NB4 (cell line): ENCODE data around the gene PDZD2.

Experiments
- DNase-seq: peaks from one replicate; pipeline ENCODE4 v3.0.0; 2010; ENCODE audit warnings: low read depth
- H3K4me3 ChIP-seq: one replicate; pipeline ENCODE4 v1.5.1; 2011; ENCODE audit warnings: mild to moderate bottlenecking, low read depth, low read length, moderate library complexity
- MYC ChIP-seq: IDR thresholded peaks from 2 replicates; pipeline ENCODE4 v1.6.1; 2011; ENCODE audit warnings: low read depth, low read length
- POLR2A ChIP-seq: IDR thresholded peaks from 2 replicates; pipeline ENCODE4 v1.6.1; 2011; ENCODE audit warnings: mild to moderate bottlenecking; ENCODE audit not compliant: insufficient read length; ENCODE audit errors: extremely low read depth
- TF ChIP-seq, protein P1 (sequence below): IDR thresholded peaks from 2 replicates; pipeline ENCODE4 v1.6.1; 2011; ENCODE audit warnings: low read depth, low read length
- TF ChIP-seq, protein P2 (sequence below): IDR thresholded peaks from one replicate; pipeline ENCODE4 v1.5.1; 2012; ENCODE audit warnings: low read depth, low read length

PDZD2 gene

GRCh38 chr5:31909073-31909472 lies 270.1 kb downstream of the PDZD2 start:
- H3K4me3 ChIP-seq: no peak overlapping the region
- TF ChIP-seq, protein P1, sequence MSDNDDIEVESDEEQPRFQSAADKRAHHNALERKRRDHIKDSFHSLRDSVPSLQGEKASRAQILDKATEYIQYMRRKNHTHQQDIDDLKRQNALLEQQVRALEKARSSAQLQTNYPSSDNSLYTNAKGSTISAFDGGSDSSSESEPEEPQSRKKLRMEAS: no peak
- TF ChIP-seq, protein P2, sequence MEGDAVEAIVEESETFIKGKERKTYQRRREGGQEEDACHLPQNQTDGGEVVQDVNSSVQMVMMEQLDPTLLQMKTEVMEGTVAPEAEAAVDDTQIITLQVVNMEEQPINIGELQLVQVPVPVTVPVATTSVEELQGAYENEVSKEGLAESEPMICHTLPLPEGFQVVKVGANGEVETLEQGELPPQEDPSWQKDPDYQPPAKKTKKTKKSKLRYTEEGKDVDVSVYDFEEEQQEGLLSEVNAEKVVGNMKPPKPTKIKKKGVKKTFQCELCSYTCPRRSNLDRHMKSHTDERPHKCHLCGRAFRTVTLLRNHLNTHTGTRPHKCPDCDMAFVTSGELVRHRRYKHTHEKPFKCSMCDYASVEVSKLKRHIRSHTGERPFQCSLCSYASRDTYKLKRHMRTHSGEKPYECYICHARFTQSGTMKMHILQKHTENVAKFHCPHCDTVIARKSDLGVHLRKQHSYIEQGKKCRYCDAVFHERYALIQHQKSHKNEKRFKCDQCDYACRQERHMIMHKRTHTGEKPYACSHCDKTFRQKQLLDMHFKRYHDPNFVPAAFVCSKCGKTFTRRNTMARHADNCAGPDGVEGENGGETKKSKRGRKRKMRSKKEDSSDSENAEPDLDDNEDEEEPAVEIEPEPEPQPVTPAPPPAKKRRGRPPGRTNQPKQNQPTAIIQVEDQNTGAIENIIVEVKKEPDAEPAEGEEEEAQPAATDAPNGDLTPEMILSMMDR: no peak
- TF ChIP-seq POLR2A (no peak), MYC (no peak)
- DNase-seq: no peak

DNA sequence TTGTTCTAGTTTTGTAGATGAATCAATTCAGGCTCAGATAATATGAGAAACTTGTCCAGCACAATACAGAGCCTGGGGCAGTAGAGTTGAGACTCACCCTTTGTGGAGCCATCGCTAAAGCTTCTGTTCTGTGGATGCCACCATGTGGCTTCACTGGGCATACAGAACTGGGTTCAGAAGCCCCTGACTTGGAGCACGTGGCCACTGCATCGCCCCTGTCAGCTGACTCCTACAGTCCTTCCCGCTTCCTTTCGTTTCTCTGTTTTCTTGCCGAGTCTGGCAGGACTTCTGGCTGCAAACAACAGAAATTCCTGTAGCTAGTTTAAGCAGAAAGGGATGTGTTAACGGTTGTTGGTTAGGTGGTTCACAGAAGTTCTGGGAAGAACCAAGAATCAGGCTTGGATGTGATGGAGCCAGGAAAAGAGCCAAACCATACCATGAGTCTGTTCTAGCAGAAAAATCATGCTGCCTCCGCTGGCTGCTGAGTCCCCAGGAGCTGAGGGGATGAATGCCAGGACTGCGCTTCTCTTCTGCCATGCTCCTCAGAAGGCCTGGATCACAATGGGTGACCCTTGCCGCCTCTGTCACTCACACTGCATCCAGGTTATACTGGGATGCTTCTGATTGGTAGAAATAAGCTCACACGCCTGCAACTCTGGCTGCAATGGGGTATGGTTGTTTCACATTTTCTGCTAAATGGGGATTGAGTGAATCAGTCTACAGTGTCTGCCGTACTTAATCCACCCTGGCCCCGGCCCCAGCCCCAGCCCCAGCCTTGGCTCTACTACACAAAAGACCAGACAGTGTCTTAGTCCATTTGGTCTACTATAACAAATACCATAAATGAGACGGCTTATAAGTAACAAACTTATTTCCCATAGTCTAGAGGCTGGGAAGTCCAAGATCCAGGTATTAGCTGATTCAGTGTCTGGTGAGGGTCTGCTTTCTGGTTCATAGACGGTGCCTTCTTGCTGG lies 272.6 kb downstream of the PDZD2 start:
- no peak for DNase-seq
- H3K4me3 ChIP-seq: no peak overlapping the region
- TF ChIP-seq, protein P2: no peak
- no peak for TF ChIP-seq MYC
- no peak for TF ChIP-seq POLR2A
- TF ChIP-seq, protein P1: no peak

DNA sequence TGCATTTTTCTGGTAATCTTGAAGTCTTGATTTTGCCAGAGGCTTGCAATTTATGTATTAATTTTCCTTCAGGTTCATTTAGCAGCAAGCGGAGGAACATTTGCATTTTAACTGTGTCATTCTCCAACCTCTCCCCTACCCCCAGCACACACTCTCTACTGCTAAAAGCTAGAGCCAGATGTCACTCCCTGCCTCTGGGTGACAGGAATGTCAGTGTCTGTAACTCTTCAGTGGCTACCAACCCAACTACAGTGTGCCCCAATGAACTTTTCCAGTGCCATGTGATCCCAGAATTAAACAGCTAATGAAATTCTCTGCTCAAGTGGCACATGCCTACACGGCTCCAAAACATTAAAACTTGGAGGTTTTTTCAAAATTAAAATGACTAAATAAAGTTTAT lies 274.9 kb downstream of the PDZD2 start:
- TF ChIP-seq POLR2A: no peak
- TF ChIP-seq, protein P2: no peak
- no peak for TF ChIP-seq MYC
- TF ChIP-seq, protein P1: no peak
- no peak overlapping the region for H3K4me3 ChIP-seq
- no peak for DNase-seq

GRCh38 chr5:31916327-31916726 lies 277.4 kb downstream of the PDZD2 start:
- no peak for DNase-seq
- no peak overlapping the region for H3K4me3 ChIP-seq
- TF ChIP-seq POLR2A: no peak
- TF ChIP-seq MYC: no peak
- TF ChIP-seq, protein P2: no peak
- TF ChIP-seq, protein P1: no peak

DNA sequence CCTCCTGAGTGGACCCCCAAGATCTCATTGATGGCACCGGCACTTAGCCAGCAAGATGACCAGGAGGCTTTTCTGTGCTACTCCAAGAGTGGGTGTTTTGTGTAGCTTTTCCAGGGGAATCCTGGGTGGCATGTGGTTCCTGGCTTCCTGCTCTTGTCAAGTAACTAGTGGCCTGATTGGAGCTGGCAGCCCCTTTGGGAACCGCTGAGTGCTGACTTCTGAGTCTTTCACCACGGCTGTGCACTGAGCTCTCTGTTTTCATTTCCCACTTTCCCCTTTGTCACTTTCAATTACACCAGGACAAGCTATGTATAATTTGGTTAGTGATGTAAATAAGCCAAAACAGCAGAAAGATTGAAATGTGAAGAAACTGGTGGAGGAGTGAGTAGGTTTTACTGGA lies 279.8 kb downstream of the PDZD2 start:
- no peak for DNase-seq

More for the DNA sequence above, 279.8 kb downstream of the PDZD2 start:
- H3K4me3 ChIP-seq: no peak overlapping the region
- TF ChIP-seq MYC (no peak), POLR2A (no peak)
- TF ChIP-seq, protein P2: no peak
- TF ChIP-seq, protein P1: no peak
